PC-9 (cell line): ENCODE measurements around the gene GBX1.

Source experiments
- CTCF ChIP-seq: fragments of 200-600 bp; sonication (generic); conservative IDR thresholded peaks from 2 replicates; pipeline ENCODE4 v1.6.1; 2017; ENCODE audit warnings: mixed run types, antibody characterized with exemption, mild to moderate bottlenecking, moderate library complexity
- EZH2 ChIP-seq: fragments of 200-600 bp; sonication (generic); IDR thresholded peaks from 2 replicates; pipeline ENCODE4 v1.8.0; 2017; ENCODE audit warnings: antibody characterized with exemption, low read depth

DNA sequence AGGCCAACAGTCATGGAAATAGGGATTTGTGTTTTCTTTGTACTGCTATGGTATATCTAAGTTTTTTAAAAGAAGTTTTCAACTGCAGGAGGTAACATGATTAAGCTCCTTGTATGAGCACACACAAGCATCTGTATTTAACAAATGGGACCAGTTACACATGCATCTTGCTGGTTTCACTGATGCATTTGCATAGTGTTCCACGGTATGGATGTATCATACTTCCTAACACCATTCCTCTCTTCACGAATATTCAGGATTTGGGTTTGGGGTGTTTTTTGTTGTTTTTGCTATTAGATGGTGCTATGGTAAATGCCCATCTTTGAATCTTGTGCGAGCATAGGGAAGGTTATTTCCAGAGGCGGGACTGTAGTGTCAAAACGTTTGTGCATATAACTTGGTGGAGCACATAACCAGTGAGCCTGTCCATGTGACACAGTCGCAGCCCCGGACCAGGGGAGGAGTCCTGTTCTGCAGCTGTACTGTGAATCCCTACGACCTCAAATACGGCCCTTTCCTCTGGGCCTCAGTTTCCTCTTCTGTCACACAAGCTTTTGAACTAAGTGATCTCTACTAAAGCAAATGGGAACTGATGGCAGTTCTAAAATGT lies 40.9 kb upstream of the GBX1 start:
- no peak for TF ChIP-seq CTCF
- no peak for TF ChIP-seq EZH2
